Measurements from ENCODE around the gene ANO8. TPM values are rescaled to one million over a fixed set of nuclear protein-coding genes. Genes with fewer than 3 reads are reported as not detected.

Gene ANO8
- total and polyA plus RNA-seq, 2 experiments from 2014 or later, result 1.1 to 7.3 TPM

DNA sequence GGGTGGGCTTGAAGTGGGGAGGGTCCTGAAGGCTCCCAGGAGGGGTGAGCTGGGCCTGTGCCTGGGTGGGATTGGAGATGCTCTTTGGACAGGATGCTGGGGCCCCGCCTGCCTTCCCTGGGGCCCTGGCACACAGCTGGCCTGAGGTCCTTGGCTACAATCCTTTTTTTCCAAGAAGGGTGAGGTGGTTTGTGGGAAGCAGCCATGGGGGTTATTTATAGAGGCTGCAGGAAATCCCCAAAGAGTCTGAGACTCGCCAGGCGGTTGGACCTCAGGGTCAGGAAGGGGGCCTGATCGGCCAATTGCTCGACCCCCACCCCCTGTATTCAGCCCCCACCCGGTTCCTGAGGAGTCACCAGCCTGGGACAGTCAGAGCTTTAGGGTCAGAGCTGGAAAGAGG, 12.7 kb upstream of the ANO8 start:
- Histone ChIP-seq H3K9me3 (ENCODE audit: low read depth) (no peaks in the 10 kb centered on the region), H3K79me2 (no peaks in the 10 kb centered on the region), H2AFZ (no peak overlapping the region), H3K4me2 (no peak overlapping the region), H4K20me1 (ENCODE audit: insufficient read depth, poor library complexity, severe bottlenecking) (no peaks in the 10 kb centered on the region), H3K27me3 (no peaks in the 10 kb centered on the region), H3K4me3 (no peak overlapping the region), H3K27ac (no peak overlapping the region), H3K9me2 (replicated peaks; ENCODE audit: insufficient read depth) (no peaks in the 10 kb centered on the region), H3K36me3 (replicated peaks; ENCODE audit: insufficient read depth, low read depth) (no peaks in the 10 kb centered on the region), H3K4me1 (ENCODE audit: insufficient read depth) (no peaks in the 10 kb centered on the region)
- no peak for TF ChIP-seq EZH2 (IDR thresholded peaks at IDR 0.05; ENCODE audit: borderline replicate concordance)
- no peak for TF ChIP-seq EZH2phosphoT487 (IDR thresholded peaks at IDR 0.05; ENCODE audit: low read depth, severe bottlenecking, unreplicated experiment)
- TF ChIP-seq, protein P1, sequence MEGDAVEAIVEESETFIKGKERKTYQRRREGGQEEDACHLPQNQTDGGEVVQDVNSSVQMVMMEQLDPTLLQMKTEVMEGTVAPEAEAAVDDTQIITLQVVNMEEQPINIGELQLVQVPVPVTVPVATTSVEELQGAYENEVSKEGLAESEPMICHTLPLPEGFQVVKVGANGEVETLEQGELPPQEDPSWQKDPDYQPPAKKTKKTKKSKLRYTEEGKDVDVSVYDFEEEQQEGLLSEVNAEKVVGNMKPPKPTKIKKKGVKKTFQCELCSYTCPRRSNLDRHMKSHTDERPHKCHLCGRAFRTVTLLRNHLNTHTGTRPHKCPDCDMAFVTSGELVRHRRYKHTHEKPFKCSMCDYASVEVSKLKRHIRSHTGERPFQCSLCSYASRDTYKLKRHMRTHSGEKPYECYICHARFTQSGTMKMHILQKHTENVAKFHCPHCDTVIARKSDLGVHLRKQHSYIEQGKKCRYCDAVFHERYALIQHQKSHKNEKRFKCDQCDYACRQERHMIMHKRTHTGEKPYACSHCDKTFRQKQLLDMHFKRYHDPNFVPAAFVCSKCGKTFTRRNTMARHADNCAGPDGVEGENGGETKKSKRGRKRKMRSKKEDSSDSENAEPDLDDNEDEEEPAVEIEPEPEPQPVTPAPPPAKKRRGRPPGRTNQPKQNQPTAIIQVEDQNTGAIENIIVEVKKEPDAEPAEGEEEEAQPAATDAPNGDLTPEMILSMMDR (IDR thresholded peaks at IDR 0.05; ENCODE audit: poor library complexity), result no peak
- WGBS (ENCODE audit: low lambda C conversion rate, missing lambda C conversion rate), result 93% methylated on average over 5 of the region's 6 CpGs
- no peak for DNase-seq (ENCODE audit: low spot score)

DNA sequence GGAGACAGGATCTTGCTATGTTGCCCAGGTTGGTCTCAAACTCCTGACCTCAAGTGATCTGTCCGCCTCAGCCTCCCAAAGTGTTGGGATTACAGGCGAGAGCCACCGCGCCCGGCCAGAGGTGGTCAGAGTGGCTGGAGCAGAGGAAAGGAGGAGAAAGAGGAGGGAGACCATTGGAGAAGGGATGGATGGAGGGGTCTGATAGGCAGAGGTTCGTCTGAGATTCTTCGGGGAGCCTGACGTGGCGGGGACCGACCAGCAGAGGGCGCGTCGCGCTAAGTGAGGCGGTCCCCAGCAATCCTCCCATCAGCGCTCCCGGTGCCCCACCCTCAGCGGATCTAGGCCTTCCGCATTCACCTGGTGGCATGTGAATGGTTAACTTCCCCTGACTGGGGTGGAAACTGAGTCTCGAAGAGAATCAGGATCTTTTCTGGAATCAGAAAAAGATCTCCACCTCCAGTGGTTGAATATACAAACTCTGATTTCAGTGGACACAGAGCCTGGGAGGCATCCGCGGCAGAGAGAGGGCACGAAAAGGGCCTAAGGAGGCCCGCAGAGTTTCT, 11.5 kb upstream of the ANO8 start:
- DNase-seq (ENCODE audit: low spot score), result peak; percentile 81

DNA sequence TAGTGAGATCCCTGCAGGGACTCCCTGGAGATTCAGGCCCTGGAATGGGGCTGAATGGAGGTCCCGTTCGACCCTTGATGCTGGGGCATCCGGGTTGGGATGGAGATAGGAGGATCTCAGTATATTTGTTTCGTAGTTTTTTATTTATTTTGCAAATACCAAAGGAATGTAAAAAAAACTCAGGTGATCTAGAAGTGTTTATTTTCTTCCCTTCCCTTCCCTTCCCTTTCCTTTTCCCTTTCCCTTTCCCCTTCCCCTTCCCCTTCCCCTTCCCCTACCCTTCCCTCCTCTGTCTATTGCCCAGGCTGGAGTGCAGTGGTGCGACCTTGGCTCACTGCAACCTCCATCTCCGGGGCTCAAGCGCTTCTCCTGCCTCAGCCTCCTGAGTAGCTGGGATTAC, 7.2 kb upstream of the ANO8 start:
- 87% methylated on average over 7 of the region's 7 CpGs for WGBS (ENCODE audit: low lambda C conversion rate, missing lambda C conversion rate)
- Histone ChIP-seq H3K4me2 (no peak overlapping the region), H3K79me2 (peaks cover 8% of the 10 kb centered on the region)

More for the DNA sequence above, 11.5 kb upstream of the ANO8 start:
- Histone ChIP-seq H3K4me2 (peak overlapping the region; percentile 25), H3K4me3 (no peak overlapping the region), H4K20me1 (ENCODE audit: insufficient read depth, poor library complexity, severe bottlenecking) (no peaks in the 10 kb centered on the region), H3K27ac (no peak overlapping the region), H3K9me2 (replicated peaks; ENCODE audit: insufficient read depth) (no peaks in the 10 kb centered on the region), H3K36me3 (replicated peaks; ENCODE audit: insufficient read depth, low read depth) (no peaks in the 10 kb centered on the region), H2AFZ (no peak overlapping the region), H3K9me3 (ENCODE audit: low read depth) (no peaks in the 10 kb centered on the region), H3K4me1 (ENCODE audit: insufficient read depth) (no peaks in the 10 kb centered on the region), H3K79me2 (no peaks in the 10 kb centered on the region), H3K27me3 (no peaks in the 10 kb centered on the region)
- WGBS (ENCODE audit: low lambda C conversion rate, missing lambda C conversion rate), result 23% methylated on average over 23 of the region's 24 CpGs
- TF ChIP-seq EZH2phosphoT487 (IDR thresholded peaks at IDR 0.05; ENCODE audit: low read depth, severe bottlenecking, unreplicated experiment), result no peak
- TF ChIP-seq, protein P1 (IDR thresholded peaks at IDR 0.05; ENCODE audit: poor library complexity), result peak; percentile 79

More for the DNA sequence above, 7.2 kb upstream of the ANO8 start:
- H3K4me3 ChIP-seq, result no peak overlapping the region
- H2AFZ ChIP-seq, result no peak overlapping the region
- no peak for DNase-seq (ENCODE audit: low spot score)
- peaks cover 3% of the 10 kb centered on the region for H3K4me1 ChIP-seq (ENCODE audit: insufficient read depth)
- no peaks in the 10 kb centered on the region for H3K9me2 ChIP-seq (replicated peaks; ENCODE audit: insufficient read depth)
- no peaks in the 10 kb centered on the region for H3K36me3 ChIP-seq (replicated peaks; ENCODE audit: insufficient read depth, low read depth)
- no peaks in the 10 kb centered on the region for H3K9me3 ChIP-seq (ENCODE audit: low read depth)
- H3K27me3 ChIP-seq, result no peaks in the 10 kb centered on the region
- H3K27ac ChIP-seq, result no peak overlapping the region
- TF ChIP-seq EZH2 (IDR thresholded peaks at IDR 0.05; ENCODE audit: borderline replicate concordance), result no peak
- TF ChIP-seq, protein P1 (IDR thresholded peaks at IDR 0.05; ENCODE audit: poor library complexity), result no peak
- no peak for TF ChIP-seq EZH2phosphoT487 (IDR thresholded peaks at IDR 0.05; ENCODE audit: low read depth, severe bottlenecking, unreplicated experiment)
- H4K20me1 ChIP-seq (ENCODE audit: insufficient read depth, poor library complexity, severe bottlenecking), result no peaks in the 10 kb centered on the region
